SK-N-SH (cell line): ENCODE results near the gene QRFPR.

Experiments used
- NFIC ChIP-seq: IDR thresholded peaks from 2 replicates; pipeline ENCODE4 v1.4.0; 2012; ENCODE audit warnings: borderline replicate concordance
- TEAD4 ChIP-seq: IDR thresholded peaks from 2 replicates; pipeline ENCODE4 v1.4.0; 2012; ENCODE audit warnings: mild to moderate bottlenecking, borderline replicate concordance; ENCODE audit not compliant: insufficient read depth
- TF ChIP-seq, protein P1 (sequence below): fragments of 200-600 bp; sonication (generic); IDR thresholded peaks from 2 replicates; pipeline ENCODE4 v1.6.1; 2017; ENCODE audit warnings: antibody characterized with exemption, mild to moderate bottlenecking, moderate library complexity

DNA sequence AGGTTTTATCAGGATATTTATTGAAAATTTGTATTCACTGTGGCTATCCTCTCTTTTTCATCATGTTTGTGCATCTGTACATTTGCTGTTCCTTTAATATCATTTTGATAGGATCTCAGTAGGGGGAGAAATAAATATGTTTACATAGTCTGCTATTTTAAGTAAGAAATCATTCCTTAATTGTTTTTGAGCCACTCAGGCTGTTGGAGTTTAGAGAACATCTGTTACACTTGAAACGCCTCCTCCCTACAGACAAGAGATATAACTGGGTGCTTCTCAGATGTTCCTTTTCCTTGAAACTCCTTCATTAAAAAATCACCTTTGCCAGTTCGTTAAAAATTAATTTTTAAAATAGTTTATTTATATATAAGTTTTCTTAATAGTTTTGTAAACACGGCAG lies 59.4 kb downstream of the QRFPR start:
- no peak for TF ChIP-seq TEAD4
- TF ChIP-seq, protein P1, sequence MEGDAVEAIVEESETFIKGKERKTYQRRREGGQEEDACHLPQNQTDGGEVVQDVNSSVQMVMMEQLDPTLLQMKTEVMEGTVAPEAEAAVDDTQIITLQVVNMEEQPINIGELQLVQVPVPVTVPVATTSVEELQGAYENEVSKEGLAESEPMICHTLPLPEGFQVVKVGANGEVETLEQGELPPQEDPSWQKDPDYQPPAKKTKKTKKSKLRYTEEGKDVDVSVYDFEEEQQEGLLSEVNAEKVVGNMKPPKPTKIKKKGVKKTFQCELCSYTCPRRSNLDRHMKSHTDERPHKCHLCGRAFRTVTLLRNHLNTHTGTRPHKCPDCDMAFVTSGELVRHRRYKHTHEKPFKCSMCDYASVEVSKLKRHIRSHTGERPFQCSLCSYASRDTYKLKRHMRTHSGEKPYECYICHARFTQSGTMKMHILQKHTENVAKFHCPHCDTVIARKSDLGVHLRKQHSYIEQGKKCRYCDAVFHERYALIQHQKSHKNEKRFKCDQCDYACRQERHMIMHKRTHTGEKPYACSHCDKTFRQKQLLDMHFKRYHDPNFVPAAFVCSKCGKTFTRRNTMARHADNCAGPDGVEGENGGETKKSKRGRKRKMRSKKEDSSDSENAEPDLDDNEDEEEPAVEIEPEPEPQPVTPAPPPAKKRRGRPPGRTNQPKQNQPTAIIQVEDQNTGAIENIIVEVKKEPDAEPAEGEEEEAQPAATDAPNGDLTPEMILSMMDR: no peak
- no peak for TF ChIP-seq NFIC
